K562 (cell line): Measurements from ENCODE around the gene PTPRF. TPM values are rescaled to one million over a fixed set of nuclear protein-coding genes. Genes with fewer than 3 reads are reported as not detected.

Experiments used
- BDP1 ChIP-seq: IDR thresholded peaks from 3 replicates; pipeline ENCODE4 v1.6.1; 2011; ENCODE audit not compliant: insufficient read length, insufficient read depth
- CCAR2 ChIP-seq: fragments of 200-400 bp; formaldehyde crosslinking; IDR thresholded peaks from 2 replicates; pipeline ENCODE4 v1.6.1; 2017; ENCODE audit warnings: mild to moderate bottlenecking, low read depth, low read length
- CCNT2 ChIP-seq: IDR thresholded peaks from 2 replicates; pipeline ENCODE4 v1.6.1; 2011; ENCODE audit warnings: borderline replicate concordance, low read depth, mild to moderate bottlenecking, moderate library complexity, mixed read lengths, low read length; ENCODE audit not compliant: insufficient read length; ENCODE audit errors: extremely low read depth
- EWSR1 ChIP-seq: fragments of 450-650 bp; IDR thresholded peaks from 2 replicates; pipeline ENCODE4 v1.6.1; 2018; ENCODE audit warnings: borderline replicate concordance, mild to moderate bottlenecking, low read depth, moderate library complexity; ENCODE audit not compliant: partially characterized antibody
- FOSL1 ChIP-seq: fragments of 200-800 bp; sonication (Bioruptor generic); conservative IDR thresholded peaks from 2 replicates; pipeline ENCODE4 v1.6.1; 2016; ENCODE audit warnings: missing genetic modification characterization, missing compliant biosample characterization
- KAT8 ChIP-seq: fragments of 450-650 bp; IDR thresholded peaks from 2 replicates; pipeline ENCODE4 v1.6.1; 2016; ENCODE audit warnings: low read depth, mild to moderate bottlenecking
- KDM5B ChIP-seq: fragments of 200-600 bp; sonication (generic); IDR thresholded peaks from 2 replicates; pipeline ENCODE4 v1.6.1; 2012; ENCODE audit warnings: low read depth, mild to moderate bottlenecking, moderate library complexity, low read length, control low read depth, inconsistent platforms; ENCODE audit not compliant: insufficient replicate concordance
- MEF2D ChIP-seq: conservative IDR thresholded peaks from 2 replicates; pipeline ENCODE4 v1.6.1; 2016; ENCODE audit warnings: low read depth, missing genetic modification characterization, missing compliant biosample characterization
- POU5F1 ChIP-seq: fragments of 150-350 bp; IDR thresholded peaks from 2 replicates; pipeline ENCODE4 v1.6.1; 2014; ENCODE audit warnings: borderline replicate concordance, low read length, low read depth, mild to moderate bottlenecking; ENCODE audit not compliant: partially characterized antibody
- ZBTB7A ChIP-seq: IDR thresholded peaks from 2 replicates; pipeline ENCODE4 v1.6.1; 2011; ENCODE audit warnings: low read depth, mild to moderate bottlenecking, low read length, moderate library complexity, borderline replicate concordance; ENCODE audit not compliant: control insufficient read depth
- ZEB2 ChIP-seq: fragments of 450-650 bp; IDR thresholded peaks from 2 replicates; pipeline ENCODE4 v1.6.1; 2016
- ZNF347 ChIP-seq: fragments of 450-650 bp; formaldehyde crosslinking; IDR thresholded peaks from 2 replicates; pipeline ENCODE4 v1.4.0; 2020; ENCODE audit warnings: low read depth, mild to moderate bottlenecking, moderate library complexity
- ZNF778 ChIP-seq: fragments of 450-650 bp; formaldehyde crosslinking; IDR thresholded peaks from 2 replicates; pipeline ENCODE4 v1.4.0; 2020; ENCODE audit warnings: mild to moderate bottlenecking, moderate library complexity
- polyA plus RNA-seq, 8 experiments: library from polyadenylated mRNA; depleted of rRNA in 4 of 8; stranded (reverse) in 5 of 8; unstranded in 3 of 8; fragments of >200 nt; fragmentation: Nextera tagmentation in 2 of 8; fragmentation: Illumina TruSeq in 1 of 8; extraction: Ambion mirVana in 2 of 8; extraction: Trizol in 1 of 8; gene quantifications; 2 replicates each; pipeline versions ENCODE4 v1.2.1 to v1.2.3, GENCODE V29; 2011 to 2014; ENCODE audit warnings: inconsistent platforms in 1 of 8, missing spikeins in 1 of 8
- total RNA-seq, 7 experiments: library from RNA; depleted of rRNA in 6 of 7; stranded (reverse); fragments of >200 nt in 6 of 7; fragmentation: Illumina TruSeq in 2 of 7; extraction: Trizol in 2 of 7; gene quantifications; 2 replicates each; pipeline versions ENCODE4 v1.2.1 to v1.2.3, GENCODE V29; 2011 to 2021; ENCODE audit warnings: low replicate concordance in 1 of 7
- TF ChIP-seq, protein P1 (sequence below), 3 experiments: fragments of 200-800 bp in 1 of 3; fragments of 250-450 bp in 1 of 3; fragments of 450-650 bp in 1 of 3; sonication (Bioruptor Pico) in 1 of 3; sonication (Bioruptor generic) in 1 of 3; formaldehyde crosslinking in 1 of 3; IDR thresholded peaks; 2 replicates each; pipeline versions ENCODE4 v1.6.1 to v1.8.0; 2016 to 2022; ENCODE audit warnings: mild to moderate bottlenecking in 2 of 3, missing genetic modification characterization in 2 of 3, missing compliant biosample characterization in 1 of 3, moderate library complexity in 1 of 3
- TF ChIP-seq, protein P2 (sequence below): sonication (generic); formaldehyde crosslinking; IDR thresholded peaks from 2 replicates; pipeline ENCODE4 v1.8.0; 2022; ENCODE audit warnings: mild to moderate bottlenecking, missing genetic modification reagents, borderline replicate concordance
- TF ChIP-seq, protein P3 (sequence below): sonication (generic); formaldehyde crosslinking; IDR thresholded peaks from 2 replicates; pipeline ENCODE4 v1.8.1; 2023; ENCODE audit warnings: mild to moderate bottlenecking, missing genetic modification reagents, moderate library complexity
- TF ChIP-seq, protein P4 (sequence below): fragments of 450-650 bp; IDR thresholded peaks from 2 replicates; pipeline ENCODE4 v1.7.0; 2016; ENCODE audit warnings: borderline replicate concordance

PTPRF gene
- total and polyA plus RNA-seq, 9 of the 15 experiments (the other 6 are each of a cell fraction or from before 2014, with no cell fraction given), result 0.13 to 4.3 (median 1.1) TPM

DNA sequence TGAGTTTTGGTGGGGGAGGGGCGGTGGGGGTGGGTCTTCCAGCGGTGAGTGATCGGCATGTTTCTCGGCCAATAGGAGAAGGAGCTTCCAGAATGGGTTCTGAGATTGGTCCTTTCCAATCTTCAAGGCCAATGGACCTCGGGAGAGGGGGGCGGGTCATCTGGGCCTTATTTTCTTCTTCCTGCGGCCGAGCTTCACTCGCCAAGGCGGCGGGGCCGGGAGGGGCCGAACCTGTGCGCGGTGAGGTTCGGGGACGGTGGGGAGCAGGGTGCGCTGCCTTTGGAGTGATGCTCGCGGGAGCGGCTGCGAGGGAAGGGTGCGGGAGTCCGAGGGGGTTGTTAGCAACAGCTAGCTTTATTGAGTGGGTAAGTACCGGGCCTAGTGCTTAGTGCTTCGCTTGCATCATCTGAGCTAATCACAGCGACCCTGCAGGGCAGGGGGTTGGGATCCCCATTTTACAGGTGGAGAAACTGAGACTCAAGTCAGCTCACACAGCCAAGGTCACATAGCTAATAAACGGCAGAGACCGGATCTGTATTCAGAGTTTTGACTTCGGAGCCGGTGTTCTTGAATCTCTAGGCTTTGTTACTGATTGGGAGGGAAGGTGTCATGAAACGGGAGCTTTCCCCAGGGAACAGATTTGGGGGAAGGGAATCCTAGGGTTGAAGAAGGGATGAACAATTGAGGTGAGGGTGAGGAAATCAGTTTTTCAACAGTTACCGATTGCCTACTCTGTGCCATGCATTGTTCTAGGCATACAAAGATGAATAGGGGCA lies 119.8 kb downstream of the PTPRF start (continued):
- TF ChIP-seq ZBTB7A, result peak; percentile 38; the same call in 1 of the 2 replicates
- no peak for TF ChIP-seq CCAR2
- TF ChIP-seq ZNF347, result no peak
- TF ChIP-seq KAT8, result 0 out of 2 replicates have a peak, but pooled peaks have one; percentile 29
- TF ChIP-seq, protein P1, sequence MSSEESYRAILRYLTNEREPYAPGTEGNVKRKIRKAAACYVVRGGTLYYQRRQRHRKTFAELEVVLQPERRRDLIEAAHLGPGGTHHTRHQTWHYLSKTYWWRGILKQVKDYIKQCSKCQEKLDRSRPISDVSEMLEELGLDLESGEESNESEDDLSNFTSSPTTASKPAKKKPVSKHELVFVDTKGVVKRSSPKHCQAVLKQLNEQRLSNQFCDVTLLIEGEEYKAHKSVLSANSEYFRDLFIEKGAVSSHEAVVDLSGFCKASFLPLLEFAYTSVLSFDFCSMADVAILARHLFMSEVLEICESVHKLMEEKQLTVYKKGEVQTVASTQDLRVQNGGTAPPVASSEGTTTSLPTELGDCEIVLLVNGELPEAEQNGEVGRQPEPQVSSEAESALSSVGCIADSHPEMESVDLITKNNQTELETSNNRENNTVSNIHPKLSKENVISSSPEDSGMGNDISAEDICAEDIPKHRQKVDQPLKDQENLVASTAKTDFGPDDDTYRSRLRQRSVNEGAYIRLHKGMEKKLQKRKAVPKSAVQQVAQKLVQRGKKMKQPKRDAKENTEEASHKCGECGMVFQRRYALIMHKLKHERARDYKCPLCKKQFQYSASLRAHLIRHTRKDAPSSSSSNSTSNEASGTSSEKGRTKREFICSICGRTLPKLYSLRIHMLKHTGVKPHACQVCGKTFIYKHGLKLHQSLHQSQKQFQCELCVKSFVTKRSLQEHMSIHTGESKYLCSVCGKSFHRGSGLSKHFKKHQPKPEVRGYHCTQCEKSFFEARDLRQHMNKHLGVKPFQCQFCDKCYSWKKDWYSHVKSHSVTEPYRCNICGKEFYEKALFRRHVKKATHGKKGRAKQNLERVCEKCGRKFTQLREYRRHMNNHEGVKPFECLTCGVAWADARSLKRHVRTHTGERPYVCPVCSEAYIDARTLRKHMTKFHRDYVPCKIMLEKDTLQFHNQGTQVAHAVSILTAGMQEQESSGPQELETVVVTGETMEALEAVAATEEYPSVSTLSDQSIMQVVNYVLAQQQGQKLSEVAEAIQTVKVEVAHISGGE (CRISPR knock-in tag; IDR thresholded peaks at IDR 0.05), result no peak
- no peak for TF ChIP-seq ZNF778 (CRISPR knock-in tag)
- TF ChIP-seq, protein P2, sequence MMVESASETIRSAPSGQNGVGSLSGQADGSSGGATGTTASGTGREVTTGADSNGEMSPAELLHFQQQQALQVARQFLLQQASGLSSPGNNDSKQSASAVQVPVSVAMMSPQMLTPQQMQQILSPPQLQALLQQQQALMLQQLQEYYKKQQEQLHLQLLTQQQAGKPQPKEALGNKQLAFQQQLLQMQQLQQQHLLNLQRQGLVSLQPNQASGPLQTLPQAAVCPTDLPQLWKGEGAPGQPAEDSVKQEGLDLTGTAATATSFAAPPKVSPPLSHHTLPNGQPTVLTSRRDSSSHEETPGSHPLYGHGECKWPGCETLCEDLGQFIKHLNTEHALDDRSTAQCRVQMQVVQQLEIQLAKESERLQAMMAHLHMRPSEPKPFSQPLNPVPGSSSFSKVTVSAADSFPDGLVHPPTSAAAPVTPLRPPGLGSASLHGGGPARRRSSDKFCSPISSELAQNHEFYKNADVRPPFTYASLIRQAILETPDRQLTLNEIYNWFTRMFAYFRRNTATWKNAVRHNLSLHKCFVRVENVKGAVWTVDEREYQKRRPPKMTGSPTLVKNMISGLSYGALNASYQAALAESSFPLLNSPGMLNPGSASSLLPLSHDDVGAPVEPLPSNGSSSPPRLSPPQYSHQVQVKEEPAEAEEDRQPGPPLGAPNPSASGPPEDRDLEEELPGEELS, result no peak
- TF ChIP-seq POU5F1, result no peak
- TF ChIP-seq, protein P3, sequence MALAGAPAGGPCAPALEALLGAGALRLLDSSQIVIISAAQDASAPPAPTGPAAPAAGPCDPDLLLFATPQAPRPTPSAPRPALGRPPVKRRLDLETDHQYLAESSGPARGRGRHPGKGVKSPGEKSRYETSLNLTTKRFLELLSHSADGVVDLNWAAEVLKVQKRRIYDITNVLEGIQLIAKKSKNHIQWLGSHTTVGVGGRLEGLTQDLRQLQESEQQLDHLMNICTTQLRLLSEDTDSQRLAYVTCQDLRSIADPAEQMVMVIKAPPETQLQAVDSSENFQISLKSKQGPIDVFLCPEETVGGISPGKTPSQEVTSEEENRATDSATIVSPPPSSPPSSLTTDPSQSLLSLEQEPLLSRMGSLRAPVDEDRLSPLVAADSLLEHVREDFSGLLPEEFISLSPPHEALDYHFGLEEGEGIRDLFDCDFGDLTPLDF (CRISPR knock-in tag), result no peak
- TF ChIP-seq CCNT2, result peak; percentile 75
- no peak for TF ChIP-seq EWSR1
- TF ChIP-seq, protein P4, sequence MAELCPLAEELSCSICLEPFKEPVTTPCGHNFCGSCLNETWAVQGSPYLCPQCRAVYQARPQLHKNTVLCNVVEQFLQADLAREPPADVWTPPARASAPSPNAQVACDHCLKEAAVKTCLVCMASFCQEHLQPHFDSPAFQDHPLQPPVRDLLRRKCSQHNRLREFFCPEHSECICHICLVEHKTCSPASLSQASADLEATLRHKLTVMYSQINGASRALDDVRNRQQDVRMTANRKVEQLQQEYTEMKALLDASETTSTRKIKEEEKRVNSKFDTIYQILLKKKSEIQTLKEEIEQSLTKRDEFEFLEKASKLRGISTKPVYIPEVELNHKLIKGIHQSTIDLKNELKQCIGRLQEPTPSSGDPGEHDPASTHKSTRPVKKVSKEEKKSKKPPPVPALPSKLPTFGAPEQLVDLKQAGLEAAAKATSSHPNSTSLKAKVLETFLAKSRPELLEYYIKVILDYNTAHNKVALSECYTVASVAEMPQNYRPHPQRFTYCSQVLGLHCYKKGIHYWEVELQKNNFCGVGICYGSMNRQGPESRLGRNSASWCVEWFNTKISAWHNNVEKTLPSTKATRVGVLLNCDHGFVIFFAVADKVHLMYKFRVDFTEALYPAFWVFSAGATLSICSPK, result 0 out of 2 replicates have a peak, but pooled peaks have one; percentile 64
- TF ChIP-seq MEF2D (tag), result no peak
- peak; percentile 100 for TF ChIP-seq KDM5B
- no peak for TF ChIP-seq BDP1
- no peak for TF ChIP-seq FOSL1 (tag)
- peak; percentile 56 for TF ChIP-seq ZEB2
